H4 (cell line): ENCODE data around the gene SF3B6. TPM values are rescaled to one million over a fixed set of nuclear protein-coding genes. Genes with fewer than 3 reads are reported as not detected.
A peak's percentile ranks its signal among the peaks of the same experiment; 100 is the strongest.
"Not testable (repeated sequence)": the region's sequence is repeated elsewhere in the genome, so short reads cannot be mapped to it uniquely, and the experiment has no call there.

Experiments
- DNase-seq: peaks from one replicate; pipeline ENCODE4 v3.0.0-alpha.2; 2015; ENCODE audit warnings: low spot score
- total RNA-seq: library from RNA; depleted of rRNA; stranded (reverse); fragments of >200 nt; shearing (Covaris generic); gene quantifications from 2 replicates; pipeline ENCODE4 v1.2.3, GENCODE V29; 2014

The SF3B6 gene
- total RNA-seq, 1 experiment from 2014 or later, result 188 TPM

DNA sequence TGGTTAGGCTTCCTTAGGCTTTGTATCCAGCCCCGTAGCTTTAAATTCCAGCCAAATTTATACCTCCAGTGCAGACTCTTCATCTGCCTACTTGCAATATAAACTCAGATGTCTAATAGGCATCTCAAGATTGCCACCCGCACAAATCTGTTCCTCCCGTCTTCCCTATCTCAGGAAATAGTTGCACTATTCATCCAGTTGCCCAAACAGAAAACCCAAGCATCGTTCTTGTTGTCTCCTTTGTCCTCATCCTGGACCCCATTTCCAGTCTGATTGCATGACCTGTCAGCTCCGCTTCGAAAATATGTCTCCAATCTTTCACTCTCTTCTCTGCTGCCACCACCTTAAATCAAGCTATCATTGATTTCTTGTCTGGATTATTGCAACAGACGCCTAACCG lies 24.3 kb downstream of the SF3B6 start:
- no peak for DNase-seq

DNA sequence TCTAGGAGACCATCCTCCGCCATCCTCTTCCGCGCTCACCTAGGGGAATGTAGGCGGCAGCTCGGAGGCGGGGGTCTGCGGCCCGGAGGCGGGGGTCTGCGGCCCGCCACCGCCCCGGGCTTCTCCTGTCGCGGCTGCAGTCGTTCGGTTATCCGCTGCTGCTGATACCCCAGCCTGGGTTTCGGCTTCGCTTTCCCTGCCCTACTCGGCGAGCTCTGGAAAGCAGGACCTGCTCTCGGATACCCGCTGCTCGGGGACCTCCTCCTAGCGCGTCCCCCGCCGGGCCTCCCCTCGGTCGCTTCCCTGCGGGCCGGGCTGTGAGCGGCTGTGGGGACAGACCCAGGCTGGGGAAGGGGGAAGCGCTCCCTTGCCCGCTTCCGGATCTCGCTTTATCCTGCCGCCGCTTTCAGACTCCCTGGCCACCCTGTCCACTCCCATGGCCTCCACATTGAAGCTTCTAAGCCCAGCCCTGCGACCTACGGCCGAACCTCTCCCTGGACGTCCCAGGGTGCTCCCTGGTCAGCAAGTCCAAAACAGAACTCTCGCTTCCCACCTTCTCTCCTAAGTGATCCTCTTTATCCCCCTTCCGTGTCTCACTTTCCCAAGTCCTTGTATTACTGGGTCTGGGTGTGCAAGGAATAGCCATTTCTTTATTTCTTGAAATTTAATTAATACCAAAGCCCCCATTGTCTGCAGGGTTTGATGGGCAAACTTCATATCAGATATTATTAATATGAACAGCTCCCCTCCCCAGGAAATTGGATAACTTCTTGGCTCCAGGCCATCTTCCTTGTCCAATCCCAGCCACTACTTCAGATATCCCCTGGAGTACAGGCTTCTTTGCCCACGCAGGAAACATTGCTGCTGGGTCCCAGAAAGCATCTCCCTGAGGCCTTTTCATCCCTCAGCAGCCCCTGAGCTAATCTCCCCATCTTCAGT lies 25.8 kb downstream of the SF3B6 start:
- DNase-seq, result no peak

DNA sequence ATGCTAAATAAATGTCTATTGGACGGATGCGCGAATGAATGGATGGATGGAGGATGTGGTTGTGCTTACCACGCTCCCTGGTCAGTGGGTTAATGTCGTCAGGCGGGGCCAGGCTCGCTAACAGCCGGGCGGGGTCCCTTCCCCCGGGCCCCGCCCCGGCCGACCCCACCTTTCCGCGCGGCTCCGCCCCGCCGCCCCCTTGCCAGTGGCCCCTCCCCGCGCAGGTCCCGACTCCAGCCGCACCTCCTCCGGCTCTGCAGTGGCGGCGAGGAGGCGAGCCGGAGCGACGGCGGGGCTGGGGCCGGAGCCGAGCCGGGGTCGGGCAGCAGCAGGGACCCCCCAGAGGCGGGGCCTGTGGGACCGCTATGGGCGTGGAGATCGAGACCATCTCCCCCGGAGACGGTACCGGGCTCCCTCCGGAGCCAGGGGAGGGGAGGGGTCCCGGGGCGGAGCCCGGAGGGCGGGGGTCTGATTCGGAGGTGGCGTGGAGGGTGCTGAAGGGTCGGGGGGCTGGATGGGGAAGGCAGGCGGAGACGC lies 26.6 kb downstream of the SF3B6 start, which contains the start of gene FKBP1B:
TSS of gene FKBP1B (plus strand) at position 257 of the 537 bp plus-strand sequence. CDS start at position 366, 109 bp downstream.
- peak; percentile 26 for DNase-seq

DNA sequence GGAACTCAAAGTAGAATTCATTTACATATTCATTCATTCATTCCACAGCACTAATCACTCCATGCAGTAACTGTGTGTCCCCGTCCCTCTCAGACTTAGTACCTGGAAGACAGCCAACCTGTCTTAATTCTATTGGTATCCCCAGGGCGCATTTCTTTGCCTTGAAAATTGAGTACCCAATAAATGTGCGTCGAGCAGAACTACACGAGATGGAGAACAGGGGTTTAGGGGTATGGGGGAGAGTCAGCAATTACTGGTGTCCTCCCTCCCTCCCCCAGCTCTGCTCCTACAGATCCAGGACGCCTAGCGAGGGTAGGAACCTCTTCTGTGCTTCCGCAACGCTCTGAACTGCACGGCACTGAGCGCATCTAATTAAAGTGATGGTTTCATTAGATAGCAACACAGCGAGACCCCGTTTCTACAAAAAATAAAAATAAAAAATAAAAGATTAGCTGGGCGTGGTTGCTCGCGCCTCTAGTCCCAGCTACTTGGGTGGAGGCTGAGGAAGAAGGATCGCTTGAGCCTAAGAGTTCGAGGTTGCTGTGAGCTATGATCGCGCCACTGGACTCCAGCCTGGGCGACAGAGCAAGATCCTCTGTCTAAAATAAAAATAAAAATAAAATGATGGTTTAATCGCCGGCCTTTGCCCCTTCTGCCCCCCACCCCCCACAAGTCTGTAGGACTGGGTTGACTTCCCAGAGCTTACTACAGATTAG lies 27.2 kb downstream of the SF3B6 start:
- DNase-seq, result no peak

DNA sequence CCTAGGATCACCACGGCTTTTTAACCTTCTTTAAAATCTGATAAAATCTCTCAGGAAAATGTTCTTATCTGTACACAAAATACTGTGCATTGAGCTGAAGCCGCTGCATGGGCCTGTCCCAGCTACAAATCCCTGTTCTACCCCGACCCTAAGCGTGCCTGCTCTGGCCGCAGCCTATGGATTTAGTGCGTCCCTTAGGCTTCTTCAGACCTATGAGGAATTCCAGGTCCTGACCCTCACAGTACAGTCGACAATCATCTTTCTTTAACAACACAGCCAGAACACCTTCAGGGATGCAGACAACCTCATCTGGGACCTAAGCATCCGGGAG lies 28.5 kb downstream of the SF3B6 start:
- no peak for DNase-seq

DNA sequence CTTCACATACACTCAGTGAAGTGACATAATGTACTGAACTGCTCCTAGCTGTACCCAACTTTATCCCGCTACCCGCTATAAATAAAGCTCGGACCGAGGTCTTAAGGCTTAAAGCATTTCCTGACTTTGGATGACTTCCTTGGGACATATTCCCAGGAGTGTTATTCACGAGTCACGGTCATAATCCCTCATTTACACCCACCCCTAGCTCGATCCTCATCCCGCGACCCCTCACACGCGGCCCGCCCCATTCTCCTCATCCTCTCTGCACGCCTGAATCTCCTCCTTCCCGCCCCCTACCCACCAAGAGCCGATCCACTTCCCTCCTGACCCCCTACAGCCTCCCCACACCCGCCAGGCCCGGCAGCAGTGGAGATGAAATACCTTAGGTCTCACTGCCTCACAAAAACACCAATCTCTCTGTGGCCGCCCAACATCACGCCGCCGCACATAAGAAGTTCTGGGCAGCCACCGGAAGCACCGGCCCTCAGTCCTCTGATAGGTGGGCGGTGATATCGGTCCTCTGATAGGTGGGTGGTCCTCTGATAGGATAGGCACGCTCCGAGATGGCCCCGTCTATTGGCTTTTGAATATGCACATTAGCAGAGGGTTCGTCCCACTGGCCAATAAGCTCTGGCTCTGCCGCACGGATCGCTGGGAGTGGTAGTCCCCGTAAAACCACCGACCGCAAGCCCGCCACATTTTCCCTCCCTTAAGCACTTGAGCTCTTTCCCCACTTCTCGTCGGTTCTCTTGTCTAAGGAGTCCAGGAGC lies 29.0 kb downstream of the SF3B6 start, which contains the start of gene WDCP:
TSS of gene WDCP (minus strand) at position 462 of the 773 bp plus-strand sequence. CDS start 7,897 bp downstream, outside the sequence.
- peak; percentile 97 for DNase-seq

DNA sequence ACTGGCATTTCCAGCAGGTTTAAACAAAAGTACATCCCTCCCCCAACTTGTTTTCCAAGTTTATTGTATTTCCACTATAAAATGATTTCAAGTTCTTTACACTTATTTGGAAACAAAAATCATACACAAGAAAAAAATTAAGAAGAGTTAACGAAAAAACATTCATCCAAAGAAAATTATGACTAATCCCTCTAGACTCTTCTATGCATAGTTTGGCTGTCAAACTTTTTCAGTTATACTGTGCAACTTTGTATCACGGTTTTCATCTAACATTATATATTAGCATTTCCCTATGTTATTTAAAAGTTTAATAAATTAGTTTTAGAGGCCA lies 29.6 kb downstream of the SF3B6 start:
- no peak for DNase-seq

DNA sequence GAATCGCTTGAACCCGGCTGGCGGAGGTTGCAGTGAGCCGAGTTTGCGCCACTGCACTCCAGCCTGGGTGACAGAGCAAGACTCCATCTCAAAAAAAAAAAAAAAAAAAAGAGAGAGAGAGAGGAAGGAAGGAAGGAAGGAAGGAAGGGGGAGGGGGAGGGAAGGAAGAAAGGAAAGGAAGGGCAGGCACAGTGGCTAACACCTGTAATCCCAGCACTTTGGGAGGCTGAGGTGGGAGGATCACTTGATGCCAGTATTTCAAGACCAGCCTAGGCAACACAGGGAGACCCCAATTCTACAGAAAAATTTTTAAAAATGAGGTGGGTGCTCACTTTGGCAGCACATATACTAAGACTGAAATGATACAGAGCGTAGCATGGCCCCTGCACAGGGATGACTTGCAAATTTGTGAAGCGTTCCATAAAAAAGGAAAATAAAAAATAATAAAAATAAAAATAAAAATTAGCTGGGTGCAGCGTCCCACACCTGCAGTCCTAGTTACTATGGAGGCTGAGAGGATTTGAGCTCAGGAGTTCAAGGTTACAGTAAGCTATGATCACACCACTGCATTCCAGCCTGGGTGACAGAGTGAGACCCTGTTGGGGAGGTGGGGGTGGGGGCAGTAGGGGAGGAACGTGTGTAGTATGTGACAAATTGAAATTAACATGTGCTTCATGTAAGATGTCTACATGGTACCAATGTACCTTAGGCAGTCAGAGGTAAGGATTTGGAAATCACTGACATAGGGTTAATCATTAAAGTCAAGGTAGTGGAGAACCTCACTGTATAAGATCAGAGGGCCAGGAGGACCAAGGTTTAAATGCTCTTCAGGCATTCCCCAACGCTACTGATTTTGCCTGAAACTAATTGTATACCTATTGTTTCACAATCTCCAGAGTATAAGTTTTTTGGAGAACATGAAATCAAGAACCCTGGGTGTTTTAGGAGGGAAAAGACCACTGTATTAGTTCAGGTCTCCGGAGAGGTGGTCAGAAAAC lies 30.3 kb downstream of the SF3B6 start:
- DNase-seq, result no peak

DNA sequence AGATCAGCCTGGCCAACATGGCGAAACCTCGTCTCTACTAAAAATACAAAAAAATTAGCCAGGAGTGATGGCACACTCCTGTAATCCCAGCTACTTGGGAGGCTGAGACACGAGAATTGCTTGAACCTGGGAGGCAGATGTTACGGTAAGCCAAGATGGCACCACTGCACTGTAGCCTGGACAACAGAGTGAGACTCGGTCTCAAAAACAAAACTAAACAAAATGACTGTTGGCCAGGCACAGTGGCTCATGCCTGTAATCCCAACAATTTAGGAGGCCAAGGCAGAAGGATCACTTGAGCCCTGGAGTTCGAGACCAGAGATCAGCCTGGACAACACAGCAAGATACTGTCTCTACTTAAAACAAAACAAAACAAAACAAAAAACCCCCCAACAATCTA lies 33.0 kb downstream of the SF3B6 start:
- DNase-seq, result not testable (repeated sequence)

DNA sequence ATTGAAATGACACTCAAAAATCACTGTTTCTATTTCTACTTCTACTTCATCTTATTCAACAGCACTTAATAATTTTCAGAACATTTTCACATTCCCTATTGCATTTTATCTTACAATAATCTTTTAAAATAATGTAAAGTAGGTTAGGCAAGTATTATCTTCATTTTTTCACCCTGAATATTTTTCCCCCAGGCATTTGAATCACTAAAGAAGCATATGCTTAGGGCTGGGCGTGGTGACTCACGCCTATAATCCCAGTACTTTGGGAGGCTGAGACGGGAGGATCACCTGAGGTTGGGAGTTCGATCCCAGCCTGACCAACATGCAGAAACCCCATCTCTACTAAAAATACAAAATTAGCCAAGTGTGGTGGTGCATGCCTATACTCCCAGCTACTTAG lies 35.6 kb downstream of the SF3B6 start:
- DNase-seq, result no peak

DNA sequence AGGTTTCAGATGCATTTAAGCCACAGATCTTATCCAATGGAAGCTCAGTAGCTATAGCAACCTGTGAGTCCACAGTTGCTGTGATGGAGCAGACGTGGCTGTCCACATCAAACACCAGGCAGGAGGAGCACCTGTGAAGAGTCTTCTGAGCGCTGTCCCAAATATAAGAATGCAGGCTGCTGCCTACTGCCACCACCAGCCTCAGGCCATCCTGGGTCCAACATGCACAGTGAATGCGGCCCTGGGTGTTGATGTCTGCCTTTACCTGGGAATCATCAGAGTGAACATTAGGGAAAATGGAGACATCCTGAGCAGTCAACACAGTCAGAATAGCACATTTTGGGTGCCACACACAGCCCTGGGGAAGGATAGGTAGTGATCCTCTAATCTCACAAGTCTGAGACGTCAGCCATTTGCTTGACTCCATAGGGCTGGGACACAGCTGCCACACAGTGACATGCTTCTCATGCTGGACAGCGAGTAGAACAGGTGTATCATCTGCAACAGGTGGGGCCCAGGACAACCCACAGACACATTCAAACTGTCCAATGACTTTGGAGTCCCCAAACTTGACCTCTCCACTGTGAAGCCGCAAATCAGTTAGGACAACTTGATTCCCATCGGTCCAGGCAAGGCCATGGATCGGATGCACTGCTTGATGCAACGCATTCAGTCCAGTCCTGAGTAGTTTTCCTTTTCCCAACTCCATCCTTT lies 37.2 kb downstream of the SF3B6 start:
- DNase-seq, result no peak

DNA sequence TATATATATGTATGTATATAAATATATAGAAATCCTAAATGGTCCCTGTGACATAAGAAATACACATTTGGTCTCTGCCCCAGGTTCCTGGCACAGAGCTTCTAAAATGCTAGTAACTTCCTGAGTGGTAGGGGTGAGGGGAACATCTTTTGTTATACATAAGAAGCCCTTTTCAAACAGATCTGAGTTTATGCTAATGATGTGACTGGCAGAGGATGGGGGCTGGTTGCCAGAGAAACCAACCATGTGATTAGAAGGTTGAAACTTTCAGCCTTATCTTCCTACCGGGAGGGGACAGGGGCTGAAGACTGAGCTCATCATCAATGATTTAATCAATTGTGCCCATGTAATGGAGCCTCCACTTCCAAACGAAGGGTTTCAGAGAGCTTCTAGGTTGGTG lies 49.9 kb downstream of the SF3B6 start:
- DNase-seq, result no peak

DNA sequence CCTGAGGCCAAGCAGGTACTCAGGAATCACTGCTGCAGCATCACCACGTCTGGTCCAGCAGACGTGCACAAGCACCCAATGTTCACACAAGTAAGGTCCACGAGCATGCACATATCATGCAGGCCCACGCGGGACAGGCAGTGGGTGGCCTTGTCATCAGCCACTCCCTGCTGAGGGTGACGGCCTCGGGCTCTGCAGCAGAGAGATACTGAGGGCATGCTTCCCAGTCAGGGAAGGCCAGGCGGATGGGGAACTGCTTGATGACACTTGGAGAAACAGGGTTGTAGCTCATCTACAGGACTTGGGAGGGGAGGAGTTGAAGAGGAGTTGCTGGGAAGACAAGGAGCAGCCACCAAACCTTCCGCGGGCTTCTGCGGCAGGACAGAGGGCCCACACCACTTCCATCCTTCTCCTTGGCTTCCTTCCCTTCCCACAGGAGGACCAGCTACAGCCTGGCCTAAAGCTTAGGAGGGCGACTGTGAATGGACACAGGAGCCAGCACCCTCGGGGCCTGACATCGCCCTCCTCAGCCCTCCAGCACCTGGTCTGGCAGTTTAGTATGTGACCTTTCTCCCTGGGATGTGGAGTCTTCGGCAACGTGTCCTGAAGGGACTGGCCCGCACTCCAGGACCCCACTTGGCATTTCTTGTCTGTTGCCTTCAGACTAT lies 51.0 kb downstream of the SF3B6 start:
- no peak for DNase-seq

DNA sequence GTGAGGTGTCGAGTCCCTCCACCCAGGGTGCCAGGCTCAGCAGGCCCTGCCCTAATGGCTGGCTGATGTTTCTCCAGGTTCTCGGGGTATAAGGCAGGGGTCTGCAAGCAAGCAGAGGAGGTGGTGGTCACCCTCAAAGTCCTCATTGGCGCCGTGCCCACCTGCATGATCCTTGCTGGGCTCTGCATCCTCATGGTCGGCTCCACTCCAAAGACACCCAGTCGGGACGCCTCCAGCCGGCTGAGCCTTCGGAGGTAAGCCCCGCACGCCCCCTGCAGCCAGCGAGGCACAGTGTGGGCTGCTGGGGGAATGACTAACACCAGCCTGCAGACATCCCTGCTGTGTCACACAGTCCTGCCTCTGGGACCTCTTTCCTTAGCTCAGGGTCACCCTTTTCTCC lies 52.1 kb downstream of the SF3B6 start:
- no peak for DNase-seq

DNA sequence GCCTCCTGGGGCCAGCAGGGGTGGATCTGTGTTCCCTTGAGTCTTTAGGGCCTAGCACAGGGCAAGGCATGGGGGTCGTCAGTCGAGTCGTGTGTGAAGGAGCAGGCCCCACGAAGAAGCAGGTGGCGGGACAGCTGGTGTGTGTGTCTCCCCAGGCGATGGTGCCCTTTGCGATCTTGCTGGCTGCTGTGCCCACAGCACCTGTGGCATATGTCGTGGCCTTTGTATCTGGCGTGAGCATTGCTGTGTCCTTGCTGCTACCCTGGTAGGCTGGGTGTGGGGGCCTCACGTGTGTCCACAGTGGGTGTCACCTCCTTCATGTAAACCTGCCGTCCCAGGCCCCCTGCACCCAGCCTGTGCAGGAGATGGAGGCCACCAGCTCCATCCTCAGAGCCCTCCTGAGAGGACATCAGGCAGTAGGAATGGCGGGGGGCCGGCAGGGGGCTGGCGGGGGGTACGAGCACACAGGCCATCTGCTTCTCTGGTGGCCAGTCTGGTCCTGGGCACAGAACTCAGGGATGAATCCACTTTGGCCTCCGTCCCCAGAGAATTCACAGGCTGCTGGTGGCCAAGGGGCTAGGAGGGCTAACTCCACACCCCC lies 53.1 kb downstream of the SF3B6 start:
- no peak for DNase-seq

DNA sequence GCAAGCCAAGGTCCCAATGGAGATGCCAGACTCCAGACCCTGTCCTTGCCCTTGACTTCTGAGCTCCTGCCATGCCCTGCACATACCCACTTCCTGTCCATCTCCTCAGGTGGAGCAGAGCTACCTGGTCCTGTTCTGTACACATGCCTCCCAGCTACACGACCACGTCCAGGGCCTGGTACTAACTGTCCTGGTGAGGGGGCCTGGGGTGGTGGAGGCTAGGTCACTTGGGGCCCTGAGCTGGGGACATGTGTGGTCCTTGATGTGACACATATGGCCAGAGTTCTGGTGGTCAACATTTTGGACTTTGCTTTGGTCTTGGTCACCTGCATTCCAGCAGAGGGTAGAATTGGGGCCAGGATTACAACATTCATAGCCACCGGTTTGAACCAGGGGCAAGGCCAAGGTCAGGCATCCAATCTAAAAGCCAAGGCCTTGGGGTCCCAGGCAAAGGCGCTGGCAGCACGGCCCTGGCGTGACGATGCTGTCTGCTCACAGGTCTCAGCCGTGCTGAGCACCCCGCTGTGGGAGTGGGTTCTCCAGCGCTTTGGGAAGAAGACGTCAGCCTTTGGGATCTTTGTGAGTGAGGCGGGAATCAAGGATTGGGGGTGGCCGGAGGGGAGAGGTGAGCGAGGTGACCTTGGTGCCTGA lies 53.7 kb downstream of the SF3B6 start:
- DNase-seq, result no peak

DNA sequence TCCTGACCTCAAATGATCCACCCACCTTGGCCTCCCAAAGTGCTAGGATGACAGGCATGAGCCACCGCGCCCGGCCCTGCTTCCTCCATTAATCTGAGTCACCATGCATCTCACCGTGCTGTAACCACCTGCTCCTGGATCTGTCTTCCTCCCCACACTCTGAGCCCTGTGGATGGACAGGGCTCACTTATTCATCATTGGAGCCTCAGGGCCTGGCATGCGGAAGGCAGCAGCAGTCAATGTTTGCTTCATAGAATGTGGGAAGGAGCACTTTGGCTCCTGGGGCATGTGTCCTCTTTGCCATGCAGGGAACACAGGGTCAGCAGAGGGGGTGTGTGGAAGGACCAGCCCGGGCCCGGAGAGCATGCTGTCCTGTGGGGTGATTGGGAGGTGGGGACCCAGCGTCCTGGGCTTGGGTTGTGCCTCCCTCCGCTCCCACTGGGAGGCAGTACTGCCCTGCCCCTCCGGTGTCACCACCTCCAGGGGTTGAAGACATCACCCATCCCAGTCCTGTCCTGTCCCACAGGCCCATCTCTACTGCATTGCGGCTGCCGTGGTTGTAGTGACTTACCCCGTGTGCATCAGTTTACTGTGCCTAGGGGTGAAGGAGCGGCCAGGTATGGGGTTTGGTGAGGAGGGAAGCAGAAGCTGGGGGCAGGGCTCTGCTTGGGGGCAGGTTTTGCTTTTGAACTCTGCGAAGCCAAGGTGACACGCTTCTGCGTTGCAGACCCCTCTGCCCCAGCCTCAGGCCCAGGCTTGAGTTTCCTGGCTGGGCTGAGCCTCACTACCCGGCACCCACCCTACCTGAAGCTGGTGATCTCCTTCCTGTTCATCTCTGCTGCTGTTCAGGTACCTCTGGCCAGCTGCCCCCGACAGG lies 54.8 kb downstream of the SF3B6 start:
- no peak for DNase-seq

DNA sequence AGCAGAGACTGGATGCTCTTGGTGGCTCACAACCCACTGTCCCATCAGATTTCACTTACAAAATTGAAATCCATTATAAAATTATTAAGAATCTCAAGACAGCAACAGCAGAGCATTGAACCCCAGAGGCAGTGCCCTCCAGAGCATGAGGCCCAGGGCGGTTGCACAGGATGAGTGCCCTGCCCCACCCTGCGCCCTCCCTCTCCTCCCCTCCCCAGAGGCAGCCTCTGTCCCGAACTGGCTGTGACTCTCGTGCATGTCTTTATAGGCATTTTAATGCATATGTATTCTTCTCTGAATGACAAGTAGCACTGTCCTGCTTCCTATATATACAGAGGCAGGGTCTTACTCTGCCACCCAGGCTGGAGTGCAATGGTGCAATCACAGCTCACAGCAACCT lies 55.9 kb downstream of the SF3B6 start:
- DNase-seq, result no peak
